HS-27A (cell line): ENCODE measurements around the gene PIAS2.
"Not testable (repeated sequence)": the region's sequence is repeated elsewhere in the genome, so short reads cannot be mapped to it uniquely, and the experiment has no call there.

Source experiments
- DNase-seq: peaks from one replicate; pipeline ENCODE4 v3.0.0-alpha.2; 2012; ENCODE audit warnings: low read depth, missing footprints

The PIAS2 gene

GRCh38 chr18:46899274-46899948 lies 17.9 kb downstream of the PIAS2 start:
- no peak for DNase-seq

GRCh38 chr18:46894124-46894523 lies 23.2 kb downstream of the PIAS2 start:
- no peak for DNase-seq

GRCh38 chr18:46893360-46893759 lies 23.9 kb downstream of the PIAS2 start:
- DNase-seq, result no peak

GRCh38 chr18:46892842-46893241 lies 24.5 kb downstream of the PIAS2 start:
- DNase-seq, result no peak

GRCh38 chr18:46891742-46892214 lies 25.5 kb downstream of the PIAS2 start:
- no peak for DNase-seq

- DNase-seq, result no peak
Measured at GRCh38 chr18:46888965-46889364, 28.3 kb downstream of the PIAS2 start.

GRCh38 chr18:46886893-46887292 lies 30.4 kb downstream of the PIAS2 start:
- no peak for DNase-seq

- DNase-seq, result no peak
Measured at GRCh38 chr18:46883180-46883579, 34.1 kb downstream of the PIAS2 start.

GRCh38 chr18:46877329-46877987 lies 39.8 kb downstream of the PIAS2 start:
- no peak for DNase-seq

GRCh38 chr18:46868169-46868921 lies 49.0 kb downstream of the PIAS2 start:
- DNase-seq, result no peak

GRCh38 chr18:46867367-46868143 lies 49.8 kb downstream of the PIAS2 start:
- no peak for DNase-seq

GRCh38 chr18:46866523-46866922 lies 50.8 kb downstream of the PIAS2 start:
- no peak for DNase-seq

GRCh38 chr18:46865245-46865644 lies 52.1 kb downstream of the PIAS2 start:
- not testable (repeated sequence) for DNase-seq

GRCh38 chr18:46859855-46860254 lies 57.5 kb downstream of the PIAS2 start:
- no peak for DNase-seq

GRCh38 chr18:46858290-46858689 lies 59.0 kb downstream of the PIAS2 start:
- DNase-seq, result no peak

GRCh38 chr18:46856973-46857372 lies 60.3 kb downstream of the PIAS2 start:
- no peak for DNase-seq

GRCh38 chr18:46849007-46849406 lies 68.3 kb downstream of the PIAS2 start:
- no peak for DNase-seq

- DNase-seq, result no peak
Measured at GRCh38 chr18:46843372-46843771, 73.9 kb downstream of the PIAS2 start.

- no peak for DNase-seq
Measured at GRCh38 chr18:46842583-46842982, 74.7 kb downstream of the PIAS2 start.

- DNase-seq, result no peak
Measured at GRCh38 chr18:46833899-46834298, 83.4 kb downstream of the PIAS2 start.

GRCh38 chr18:46832849-46833248 lies 84.5 kb downstream of the PIAS2 start:
- DNase-seq, result no peak

GRCh38 chr18:46832422-46832821 lies 84.9 kb downstream of the PIAS2 start:
- not testable (repeated sequence) for DNase-seq
